ENCODE results near the gene MICAL2. TPM values are rescaled to one million over a fixed set of nuclear protein-coding genes. Genes with fewer than 3 reads are reported as not detected.

The MICAL2 gene
- total and polyA plus RNA-seq, 2 of the 13 experiments (the other 11 are each of a cell fraction or from before 2014, with no cell fraction given): 0.78 to 1.1 TPM

DNA sequence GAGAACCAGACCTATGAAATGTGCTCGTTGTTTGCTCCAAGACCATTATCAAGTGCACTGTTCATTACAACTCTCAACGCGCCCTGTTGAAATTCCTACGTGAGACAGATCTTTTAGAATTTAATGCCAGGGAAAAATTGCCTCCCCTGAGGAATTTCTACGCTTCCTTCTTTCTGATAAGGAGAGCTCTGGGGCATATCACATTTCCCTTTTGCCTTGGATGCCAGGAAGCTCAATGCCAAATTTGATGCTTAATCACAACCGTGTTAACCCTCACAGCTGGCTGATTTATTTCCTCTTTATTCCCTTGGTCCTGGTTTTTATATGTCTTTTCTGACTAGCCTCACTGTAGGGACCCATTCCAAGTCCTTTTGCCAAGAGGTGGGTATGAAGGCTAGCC lies 109.4 kb downstream of the MICAL2 start (continued):
- TF ChIP-seq CTCF (CRISPR knock-in tag; IDR thresholded peaks at IDR 0.05): no peak
- TF ChIP-seq ZIK1 (CRISPR knock-in tag; IDR thresholded peaks at IDR 0.05; ENCODE audit: borderline replicate concordance, low read depth): no peak
- no peak for TF ChIP-seq LCORL (IDR thresholded peaks at IDR 0.05)
- no peak for TF ChIP-seq LCORL (CRISPR knock-in tag; IDR thresholded peaks at IDR 0.05)
- no peak for TF ChIP-seq MLLT10 (CRISPR knock-in tag; IDR thresholded peaks at IDR 0.05)
- no peak for TF ChIP-seq PBX3 (CRISPR knock-in tag; IDR thresholded peaks at IDR 0.05; ENCODE audit: borderline replicate concordance)
- TF ChIP-seq SCMH1 (CRISPR knock-in tag; IDR thresholded peaks at IDR 0.05; ENCODE audit: borderline replicate concordance): no peak
- TF ChIP-seq ZBTB42 (CRISPR knock-in tag; IDR thresholded peaks at IDR 0.05): no peak
- TF ChIP-seq ZBTB8A (CRISPR knock-in tag; IDR thresholded peaks at IDR 0.05; ENCODE audit: borderline replicate concordance, low read depth): no peak
- no peak for TF ChIP-seq DPF2 (CRISPR knock-in tag; IDR thresholded peaks at IDR 0.05; ENCODE audit: borderline replicate concordance, low read depth)
- TF ChIP-seq GLI4 (CRISPR knock-in tag; IDR thresholded peaks at IDR 0.05; ENCODE audit: borderline replicate concordance): no peak
- no peak for TF ChIP-seq ZNF367 (CRISPR knock-in tag; IDR thresholded peaks at IDR 0.05; ENCODE audit: borderline replicate concordance)
- no peak for TF ChIP-seq ZNF780A (CRISPR knock-in tag; IDR thresholded peaks at IDR 0.05)
- TF ChIP-seq PREB (CRISPR knock-in tag; IDR thresholded peaks at IDR 0.05): no peak
- TF ChIP-seq, protein P1, sequence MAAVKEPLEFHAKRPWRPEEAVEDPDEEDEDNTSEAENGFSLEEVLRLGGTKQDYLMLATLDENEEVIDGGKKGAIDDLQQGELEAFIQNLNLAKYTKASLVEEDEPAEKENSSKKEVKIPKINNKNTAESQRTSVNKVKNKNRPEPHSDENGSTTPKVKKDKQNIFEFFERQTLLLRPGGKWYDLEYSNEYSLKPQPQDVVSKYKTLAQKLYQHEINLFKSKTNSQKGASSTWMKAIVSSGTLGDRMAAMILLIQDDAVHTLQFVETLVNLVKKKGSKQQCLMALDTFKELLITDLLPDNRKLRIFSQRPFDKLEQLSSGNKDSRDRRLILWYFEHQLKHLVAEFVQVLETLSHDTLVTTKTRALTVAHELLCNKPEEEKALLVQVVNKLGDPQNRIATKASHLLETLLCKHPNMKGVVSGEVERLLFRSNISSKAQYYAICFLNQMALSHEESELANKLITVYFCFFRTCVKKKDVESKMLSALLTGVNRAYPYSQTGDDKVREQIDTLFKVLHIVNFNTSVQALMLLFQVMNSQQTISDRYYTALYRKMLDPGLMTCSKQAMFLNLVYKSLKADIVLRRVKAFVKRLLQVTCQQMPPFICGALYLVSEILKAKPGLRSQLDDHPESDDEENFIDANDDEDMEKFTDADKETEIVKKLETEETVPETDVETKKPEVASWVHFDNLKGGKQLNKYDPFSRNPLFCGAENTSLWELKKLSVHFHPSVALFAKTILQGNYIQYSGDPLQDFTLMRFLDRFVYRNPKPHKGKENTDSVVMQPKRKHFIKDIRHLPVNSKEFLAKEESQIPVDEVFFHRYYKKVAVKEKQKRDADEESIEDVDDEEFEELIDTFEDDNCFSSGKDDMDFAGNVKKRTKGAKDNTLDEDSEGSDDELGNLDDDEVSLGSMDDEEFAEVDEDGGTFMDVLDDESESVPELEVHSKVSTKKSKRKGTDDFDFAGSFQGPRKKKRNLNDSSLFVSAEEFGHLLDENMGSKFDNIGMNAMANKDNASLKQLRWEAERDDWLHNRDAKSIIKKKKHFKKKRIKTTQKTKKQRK (IDR thresholded peaks at IDR 0.05; ENCODE audit: low read length): no peak
